ENCODE data around the gene MRM2. TPM values are rescaled to one million over a fixed set of nuclear protein-coding genes. Genes with fewer than 3 reads are reported as not detected.
"Not testable (repeated sequence)": the region's sequence is repeated elsewhere in the genome, so short reads cannot be mapped to it uniquely, and the experiment has no call there.

Gene MRM2
- polyA plus RNA-seq, 1 donor from 2014 or later, result 67.8 TPM

DNA sequence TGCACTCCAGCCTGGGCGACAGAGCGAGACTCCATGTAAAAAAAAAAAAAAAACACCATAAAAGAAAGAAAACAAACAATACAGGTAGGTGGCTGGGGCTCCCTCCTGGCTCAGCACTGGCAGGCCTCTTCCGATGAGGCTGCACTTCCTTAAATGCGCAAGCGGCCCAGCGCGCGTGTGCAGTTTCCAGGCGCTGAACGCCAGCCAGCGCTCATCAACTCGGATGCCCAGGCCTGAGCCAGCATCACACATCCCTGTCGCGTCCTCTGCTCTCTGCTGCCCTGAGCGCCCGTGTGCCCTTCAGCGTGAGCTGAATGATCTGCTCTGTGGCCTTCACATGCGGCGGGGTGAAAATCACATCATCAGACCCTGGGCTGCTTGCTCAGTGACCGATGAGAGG lies 31.9 kb upstream of the MRM2 start:
- Mint-ChIP-seq H3K4me3 (no peak overlapping the region), H3K27ac (no peak overlapping the region), H3K36me3 (no peaks in the 10 kb centered on the region), H3K27me3 (no peaks in the 10 kb centered on the region), H3K9me3 (no peaks in the 10 kb centered on the region), H3K4me1 (no peaks in the 10 kb centered on the region)

DNA sequence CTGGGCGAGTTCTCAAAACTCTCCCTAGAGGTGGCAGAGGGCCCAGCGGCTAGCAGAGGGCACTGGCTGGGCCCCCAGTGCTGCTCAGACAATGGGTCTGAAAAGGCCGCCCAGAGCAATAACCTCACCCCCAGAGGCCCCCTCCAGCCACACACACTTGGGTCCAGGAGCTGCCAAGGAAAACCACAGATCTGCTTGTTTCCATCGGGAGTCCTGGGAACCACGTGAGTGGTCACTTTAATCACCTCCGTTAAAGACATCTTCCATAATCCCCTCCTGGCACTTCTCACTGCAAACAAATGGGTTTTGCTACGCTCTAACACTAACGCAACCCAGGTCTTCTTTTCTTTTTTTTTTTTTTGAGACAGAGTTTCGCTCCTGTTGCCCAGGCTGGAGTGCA lies 30.0 kb upstream of the MRM2 start:
- no peak overlapping the region for H3K27ac Mint-ChIP-seq
- H3K9me3 Mint-ChIP-seq, result no peaks in the 10 kb centered on the region
- H3K36me3 Mint-ChIP-seq, result no peaks in the 10 kb centered on the region
- H3K27me3 Mint-ChIP-seq, result no peaks in the 10 kb centered on the region
- no peaks in the 10 kb centered on the region for H3K4me1 Mint-ChIP-seq
- no peak overlapping the region for H3K4me3 Mint-ChIP-seq

- Mint-ChIP-seq H3K27me3 (no peaks in the 10 kb centered on the region), H3K4me3 (no peak overlapping the region), H3K9me3 (no peaks in the 10 kb centered on the region), H3K4me1 (no peaks in the 10 kb centered on the region), H3K36me3 (no peaks in the 10 kb centered on the region), H3K27ac (no peak overlapping the region)
Measured at GRCh38 chr7:2271273-2272026, 29.4 kb upstream of the MRM2 start.

DNA sequence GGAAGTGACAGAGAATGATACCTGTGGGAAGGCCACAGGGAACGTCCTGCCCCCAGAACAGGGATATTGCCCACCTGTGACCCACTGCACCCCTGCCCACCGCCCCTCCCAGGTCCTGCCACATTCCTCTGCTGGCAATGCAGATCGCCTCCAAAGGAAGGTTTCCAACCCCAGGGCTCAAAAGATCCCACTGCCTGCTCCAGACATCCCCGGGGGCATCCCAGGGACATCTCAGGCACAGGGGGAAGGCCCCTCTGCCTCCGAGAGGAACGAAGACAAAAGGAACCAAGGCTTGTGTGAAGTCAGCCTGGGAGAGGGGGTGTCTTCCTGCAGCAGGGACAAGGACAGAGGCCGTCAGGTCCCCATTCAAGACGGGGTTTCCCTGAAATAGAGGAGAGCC lies 28.5 kb upstream of the MRM2 start:
- Mint-ChIP-seq H3K4me1 (peaks cover 0 to 1% (median 0%) of the 10 kb centered on the region in 3 donors), H3K27me3 (no peaks in the 10 kb centered on the region), H3K36me3 (peaks cover 3% of the 10 kb centered on the region), H3K9me3 (no peaks in the 10 kb centered on the region), H3K4me3 (no peak overlapping the region), H3K27ac (peak overlapping the region in 1 of 3 donors; percentile 39)

DNA sequence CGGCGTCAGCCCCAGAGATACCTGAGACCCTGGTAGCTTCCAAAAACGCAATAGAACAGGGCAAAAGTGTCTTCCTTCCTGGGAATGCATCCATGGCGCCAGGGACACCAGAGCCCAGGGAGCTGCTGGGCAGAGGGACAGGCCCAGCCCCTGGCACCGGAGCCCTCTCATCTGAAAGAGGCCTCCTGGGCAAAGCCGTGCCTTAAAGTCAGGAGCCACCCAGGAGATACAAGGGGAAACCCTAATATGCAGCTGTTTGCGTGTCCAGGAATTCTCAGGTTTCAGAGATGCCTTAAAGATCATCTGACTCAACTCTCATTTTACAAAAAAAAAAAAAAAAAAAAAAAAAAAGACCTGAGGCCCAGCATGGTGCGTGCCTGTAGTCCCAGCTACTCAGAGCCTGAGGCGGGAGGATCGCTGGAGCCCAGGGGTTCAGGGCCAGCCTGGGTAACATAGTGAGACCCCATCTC lies 28.0 kb upstream of the MRM2 start:
- H3K27me3 Mint-ChIP-seq, result no peaks in the 10 kb centered on the region

GRCh38 chr7:2269089-2269990 lies 27.3 kb upstream of the MRM2 start:
- H3K4me3 Mint-ChIP-seq, H3K9me3 Mint-ChIP-seq, H3K36me3 Mint-ChIP-seq, H3K4me1 Mint-ChIP-seq, H3K27me3 Mint-ChIP-seq: not testable (repeated sequence)
- H3K27ac Mint-ChIP-seq, result peak overlapping the region in 1 of 3 donors; percentile 39

More for the DNA sequence above, 28.0 kb upstream of the MRM2 start:
- H3K36me3 Mint-ChIP-seq, result peaks cover 4% of the 10 kb centered on the region
- no peaks in the 10 kb centered on the region for H3K9me3 Mint-ChIP-seq
- H3K4me3 Mint-ChIP-seq, result no peak overlapping the region
- peaks cover 0 to 2% (median 0%) of the 10 kb centered on the region in 3 donors for H3K4me1 Mint-ChIP-seq
- H3K27ac Mint-ChIP-seq, result peak overlapping the region in 1 of 3 donors; percentile 39

DNA sequence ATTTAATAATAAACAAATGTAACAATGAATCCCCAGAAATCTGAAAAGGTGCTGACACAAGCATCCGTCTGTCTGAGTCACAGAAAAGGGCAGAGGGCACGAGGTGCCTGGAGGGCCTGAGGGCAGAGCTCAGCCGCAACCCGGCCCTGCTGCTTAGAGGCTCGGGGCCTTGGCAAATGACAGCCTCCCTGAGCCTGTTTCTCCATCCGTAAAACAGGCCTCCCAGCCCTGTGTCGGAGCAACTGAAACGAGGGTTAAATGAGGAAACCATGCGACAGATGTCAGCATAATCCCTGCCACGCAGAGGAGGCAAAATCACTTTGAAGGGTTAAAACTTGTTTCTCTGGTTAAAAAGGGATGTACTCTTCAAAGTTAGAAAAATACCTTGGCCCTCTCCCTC lies 24.9 kb upstream of the MRM2 start:
- no peak overlapping the region for H3K27ac Mint-ChIP-seq
- no peaks in the 10 kb centered on the region for H3K9me3 Mint-ChIP-seq
- H3K4me1 Mint-ChIP-seq, result peaks cover 5 to 6% (median 5%) of the 10 kb centered on the region in 3 donors
- H3K27me3 Mint-ChIP-seq, result no peaks in the 10 kb centered on the region
- H3K4me3 Mint-ChIP-seq, result no peak overlapping the region
- peaks cover 11% of the 10 kb centered on the region for H3K36me3 Mint-ChIP-seq

GRCh38 chr7:2264158-2264557 lies 22.2 kb upstream of the MRM2 start:
- Mint-ChIP-seq H3K9me3 (peaks cover 0 to 1% (median 0%) of the 10 kb centered on the region in 3 donors), H3K36me3 (peaks cover 13% of the 10 kb centered on the region), H3K4me1 (peaks cover 20 to 28% (median 24%) of the 10 kb centered on the region in 3 donors), H3K4me3 (no peak overlapping the region), H3K27me3 (no peaks in the 10 kb centered on the region), H3K27ac (peak overlapping the region; percentile 56 to 78 (median 74))

- peak overlapping the region; percentile 7 to 84 (median 83) for H3K27ac Mint-ChIP-seq
- peak overlapping the region in 1 of 4 donors; percentile 17 for H3K4me3 Mint-ChIP-seq
- H3K9me3 Mint-ChIP-seq, result peaks cover 0 to 1% (median 0%) of the 10 kb centered on the region in 3 donors
- H3K27me3 Mint-ChIP-seq, result no peaks in the 10 kb centered on the region
- H3K36me3 Mint-ChIP-seq, result peaks cover 13% of the 10 kb centered on the region
- H3K4me1 Mint-ChIP-seq, result peaks cover 26 to 32% (median 29%) of the 10 kb centered on the region in 3 donors
Measured at GRCh38 chr7:2263176-2263575, 21.2 kb upstream of the MRM2 start.

- Mint-ChIP-seq H3K27me3 (no peaks in the 10 kb centered on the region), H3K9me3 (peaks cover 0 to 1% (median 0%) of the 10 kb centered on the region in 3 donors), H3K4me3 (peak overlapping the region; percentile 75 to 91 (median 84)), H3K27ac (peak overlapping the region; percentile 96 to 98 (median 97)), H3K36me3 (peaks cover 13% of the 10 kb centered on the region), H3K4me1 (peaks cover 26 to 32% (median 29%) of the 10 kb centered on the region in 3 donors)
Measured at GRCh38 chr7:2261611-2262010, 19.6 kb upstream of the MRM2 start.

DNA sequence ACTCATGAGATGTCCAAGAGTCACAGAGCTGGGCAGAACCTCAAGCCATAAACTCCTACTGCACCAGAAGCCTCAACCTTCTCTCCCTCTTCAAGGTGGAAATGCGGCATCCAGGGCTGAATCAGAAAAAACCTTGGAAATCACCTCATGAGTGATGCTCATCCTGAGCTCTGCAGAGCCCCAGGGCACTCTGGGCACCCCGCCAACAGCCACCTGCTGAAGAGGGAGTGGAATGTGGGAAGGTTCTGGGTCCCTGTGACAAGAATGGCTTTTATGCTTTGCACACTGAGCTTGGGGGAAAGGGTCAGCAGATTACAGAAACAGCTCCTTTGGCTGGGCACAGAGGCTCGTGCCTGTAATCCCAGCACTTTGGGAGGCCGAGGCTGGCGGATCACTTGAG lies 18.8 kb upstream of the MRM2 start:
- peaks cover 26 to 32% (median 29%) of the 10 kb centered on the region in 3 donors for H3K4me1 Mint-ChIP-seq
- no peaks in the 10 kb centered on the region for H3K27me3 Mint-ChIP-seq
- H3K4me3 Mint-ChIP-seq, result peak overlapping the region in 2 of 4 donors; percentile 78 to 92
- H3K9me3 Mint-ChIP-seq, result peaks cover 0 to 1% (median 0%) of the 10 kb centered on the region in 3 donors
- H3K27ac Mint-ChIP-seq, result peak overlapping the region; percentile 73 to 98 (median 97)
- peaks cover 13% of the 10 kb centered on the region for H3K36me3 Mint-ChIP-seq

GRCh38 chr7:2259480-2259879 lies 17.5 kb upstream of the MRM2 start:
- H3K36me3 Mint-ChIP-seq, result peaks cover 12% of the 10 kb centered on the region
- H3K27ac Mint-ChIP-seq, result peak overlapping the region; percentile 95 to 97 (median 97)
- no peaks in the 10 kb centered on the region for H3K27me3 Mint-ChIP-seq
- H3K9me3 Mint-ChIP-seq, result peaks cover 0 to 1% (median 0%) of the 10 kb centered on the region in 3 donors
- H3K4me1 Mint-ChIP-seq, result peaks cover 29 to 35% (median 30%) of the 10 kb centered on the region in 3 donors
- H3K4me3 Mint-ChIP-seq, result peak overlapping the region; percentile 59 to 92 (median 82)

GRCh38 chr7:2258661-2259365 lies 16.8 kb upstream of the MRM2 start:
- Mint-ChIP-seq H3K27me3 (no peaks in the 10 kb centered on the region), H3K4me1 (peaks cover 24 to 35% (median 30%) of the 10 kb centered on the region in 3 donors), H3K9me3 (peaks cover 0 to 1% (median 0%) of the 10 kb centered on the region in 3 donors), H3K27ac (peak overlapping the region; percentile 95 to 97 (median 97)), H3K36me3 (peaks cover 8% of the 10 kb centered on the region), H3K4me3 (peak overlapping the region; percentile 59 to 92 (median 81))

- peaks cover 4% of the 10 kb centered on the region for H3K36me3 Mint-ChIP-seq
- no peaks in the 10 kb centered on the region for H3K27me3 Mint-ChIP-seq
- peaks cover 24 to 35% (median 31%) of the 10 kb centered on the region in 3 donors for H3K4me1 Mint-ChIP-seq
- H3K9me3 Mint-ChIP-seq, result peaks cover 0 to 1% (median 0%) of the 10 kb centered on the region in 3 donors
- H3K4me3 Mint-ChIP-seq, result peak overlapping the region in 1 of 4 donors; percentile 29
- peak overlapping the region; percentile 68 to 86 (median 74) for H3K27ac Mint-ChIP-seq
Measured at GRCh38 chr7:2257651-2258050, 15.6 kb upstream of the MRM2 start.
